Transverse colon (tissue), 4 donors: Measurements from ENCODE around the gene TXNDC11. TPM values are rescaled to one million over a fixed set of nuclear protein-coding genes. Genes with fewer than 3 reads are reported as not detected.
A peak's percentile ranks its signal among the peaks of the same experiment; 100 is the strongest.

ENCODE experiments used
- DNase-seq: peaks from one replicate; pipeline ENCODE4 v3.0.0-alpha.2; 2019
- H3K27ac ChIP-seq, 4 donors: fragments of 200-600 bp; sonication (generic); 2 replicates each; pipeline ENCODE4 v1.5.1; 2016 to 2018; ENCODE audit warnings: inconsistent platforms in 4 of 4
- H3K27me3 ChIP-seq: fragments of 200-600 bp; sonication (generic); 2 replicates; pipeline ENCODE4 v1.5.1; 2017; ENCODE audit warnings: inconsistent platforms
- H3K36me3 ChIP-seq, 4 donors: fragments of 200-600 bp; sonication (generic); 2 replicates each; pipeline ENCODE4 v1.5.1; 2017 to 2019; ENCODE audit warnings: inconsistent platforms in 4 of 4
- H3K4me1 ChIP-seq, 4 donors: fragments of 200-600 bp; sonication (generic); 2 replicates each; pipeline ENCODE4 v1.5.1; 2017 to 2020; ENCODE audit warnings: inconsistent platforms in 4 of 4
- H3K4me3 ChIP-seq, 4 donors: fragments of 200-600 bp; sonication (generic); 1 replicate in 1 of 4; 2 replicates in 3 of 4; pipeline versions ENCODE4 v1.5.1 to v1.6.1; 2017 to 2019; ENCODE audit warnings: inconsistent platforms in 4 of 4
- H3K9me3 ChIP-seq, 2 donors: fragments of 200-600 bp; sonication (generic); 2 replicates each; pipeline ENCODE4 v1.5.1; 2017 to 2019; ENCODE audit warnings: inconsistent platforms in 2 of 2
- CTCF ChIP-seq, 5 experiments: fragments of 200-600 bp in 3 of 5; fragments of 450-650 bp in 2 of 5; sonication (generic) in 3 of 5; IDR thresholded peaks; 1 replicate in 2 of 5; 2 replicates in 3 of 5; pipeline ENCODE4 v1.5.1; 2016 to 2017; ENCODE audit warnings: antibody characterized with exemption in 5 of 5, inconsistent platforms in 3 of 5, mild to moderate bottlenecking in 2 of 5, moderate library complexity in 1 of 5
- EP300 ChIP-seq: sonication (generic); formaldehyde crosslinking; IDR thresholded peaks from one replicate; pipeline ENCODE4 v1.6.1; 2017; ENCODE audit warnings: antibody characterized with exemption, low read depth
- POLR2A ChIP-seq: fragments of 450-650 bp; IDR thresholded peaks from one replicate; pipeline ENCODE4 v1.6.1; 2016; ENCODE audit warnings: antibody characterized with exemption, mild to moderate bottlenecking, moderate library complexity
- POLR2AphosphoS5 ChIP-seq, 3 donors: sonication (generic); formaldehyde crosslinking; IDR thresholded peaks; one replicate each; pipeline ENCODE4 v1.6.1; 2016; ENCODE audit warnings: antibody characterized with exemption in 3 of 3
- WGBS, 2 donors: methylation state at CpG; one replicate each; pipeline ENCODE4 v1.1.5; 2018; ENCODE audit warnings: low coverage in 1 of 2; 5-methylcytosine and 5-hydroxymethylcytosine counted together
- in situ Hi-C, 4 donors: fragments of 200-750 bp; cut with MboI; loops; one replicate each; pipeline versions ENCODE4 v1.15.0 to v1.15.1; 2017; ENCODE audit warnings: low sequenced_read_pairs in 3 of 4, low pct_ligation_motif_present in 1 of 4, low pct_unique_long_range_greater_than_20kb in 1 of 4
- intact Hi-C: fragments of 100-400 bp; cut with DNase I; formaldehyde crosslinking; loops from one replicate; pipeline ENCODE4 v1.15.1; 2023; ENCODE audit warnings: low total_unique reads
- total RNA-seq, 4 donors: library from RNA; depleted of rRNA; stranded (reverse); fragments of >200 nt; gene quantifications; one replicate each; pipeline ENCODE4 v1.1.0, GENCODE V29; 2016

TXNDC11 gene
- total RNA-seq, 4 donors from 2014 or later, result 66.8 to 105 (median 71.1) TPM

- H3K27me3 ChIP-seq, result no peaks in the 10 kb centered on the region
- intact Hi-C loops, result no loop called here
- peaks cover 5 to 35% (median 14%) of the 10 kb centered on the region in 4 donors for H3K4me1 ChIP-seq
- no peaks in the 10 kb centered on the region for H3K9me3 ChIP-seq
- no peak overlapping the region for H3K27ac ChIP-seq
- H3K4me3 ChIP-seq, result no peak overlapping the region
- TF ChIP-seq EP300, result no peak
- TF ChIP-seq POLR2AphosphoS5 (IDR thresholded peaks at IDR 0.05), result no peak
- TF ChIP-seq POLR2A, result no peak
- TF ChIP-seq CTCF (IDR thresholded peaks at IDR 0.05), result no peak
- in situ Hi-C loops, result no loop called here
- 92 to 97% methylated on average over 10 to 13 of the region's 13 CpGs for WGBS, 2 donors
- peaks cover 0 to 44% (median 19%) of the 10 kb centered on the region in 4 donors for H3K36me3 ChIP-seq
- no peak for DNase-seq
Observed at GRCh38 chr16:11755022-11755760, 12.5 kb upstream of the TXNDC11 start.

DNA sequence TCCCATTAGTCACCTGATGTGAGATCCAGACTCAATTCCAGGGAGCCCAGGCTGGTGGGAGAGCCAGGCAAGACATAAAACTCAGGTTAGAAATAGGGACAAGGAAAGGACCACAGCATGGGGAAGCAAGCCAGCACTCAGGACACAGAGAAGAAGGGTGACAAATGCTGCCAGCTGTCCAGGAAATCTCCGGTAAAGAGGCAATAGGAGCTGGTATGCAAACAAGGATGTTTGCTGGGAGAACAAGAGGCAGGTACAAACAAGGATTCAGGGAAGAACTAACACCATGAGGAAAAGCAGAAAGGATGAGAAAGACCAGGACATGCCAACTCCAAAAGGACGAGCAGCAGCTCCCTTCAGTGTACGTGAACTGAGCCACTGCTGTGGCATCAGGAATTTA, 10.2 kb upstream of the TXNDC11 start:
- WGBS, 2 donors, result 59 to 86% methylated on average over 1 to 3 of the region's 3 CpGs
- in situ Hi-C loops, result no loop called here
- intact Hi-C loops, result no loop called here
- TF ChIP-seq POLR2AphosphoS5 (IDR thresholded peaks at IDR 0.05), result no peak
- TF ChIP-seq CTCF (IDR thresholded peaks at IDR 0.05), result no peak
- no peak for TF ChIP-seq POLR2A
- no peak for TF ChIP-seq EP300
- Histone ChIP-seq H3K27me3 (no peaks in the 10 kb centered on the region), H3K9me3 (no peaks in the 10 kb centered on the region), H3K36me3 (peaks cover 0 to 49% (median 19%) of the 10 kb centered on the region in 4 donors), H3K4me1 (peaks cover 0 to 20% (median 6%) of the 10 kb centered on the region in 4 donors), H3K27ac (peak overlapping the region in 3 of 4 donors; percentile 22 to 49 (median 40)), H3K4me3 (no peak overlapping the region)
- DNase-seq, result no peak

- H3K9me3 ChIP-seq, result no peaks in the 10 kb centered on the region
- in situ Hi-C loops, result no loop called here
- WGBS, 2 donors, result 95 to 100% methylated on average over 1 to 7 of the region's 7 CpGs
- H3K4me3 ChIP-seq, result no peak overlapping the region
- H3K27ac ChIP-seq, result no peak overlapping the region
- H3K36me3 ChIP-seq, result peaks cover 0 to 29% (median 11%) of the 10 kb centered on the region in 4 donors
- intact Hi-C loops, result no loop called here
- peaks cover 0 to 27% (median 6%) of the 10 kb centered on the region in 4 donors for H3K4me1 ChIP-seq
- no peak for DNase-seq
- no peaks in the 10 kb centered on the region for H3K27me3 ChIP-seq
- no peak for TF ChIP-seq POLR2AphosphoS5 (IDR thresholded peaks at IDR 0.05)
- no peak for TF ChIP-seq POLR2A
- no peak for TF ChIP-seq CTCF (IDR thresholded peaks at IDR 0.05)
- no peak for TF ChIP-seq EP300
Observed at GRCh38 chr16:11750056-11750455, 7.4 kb upstream of the TXNDC11 start.

DNA sequence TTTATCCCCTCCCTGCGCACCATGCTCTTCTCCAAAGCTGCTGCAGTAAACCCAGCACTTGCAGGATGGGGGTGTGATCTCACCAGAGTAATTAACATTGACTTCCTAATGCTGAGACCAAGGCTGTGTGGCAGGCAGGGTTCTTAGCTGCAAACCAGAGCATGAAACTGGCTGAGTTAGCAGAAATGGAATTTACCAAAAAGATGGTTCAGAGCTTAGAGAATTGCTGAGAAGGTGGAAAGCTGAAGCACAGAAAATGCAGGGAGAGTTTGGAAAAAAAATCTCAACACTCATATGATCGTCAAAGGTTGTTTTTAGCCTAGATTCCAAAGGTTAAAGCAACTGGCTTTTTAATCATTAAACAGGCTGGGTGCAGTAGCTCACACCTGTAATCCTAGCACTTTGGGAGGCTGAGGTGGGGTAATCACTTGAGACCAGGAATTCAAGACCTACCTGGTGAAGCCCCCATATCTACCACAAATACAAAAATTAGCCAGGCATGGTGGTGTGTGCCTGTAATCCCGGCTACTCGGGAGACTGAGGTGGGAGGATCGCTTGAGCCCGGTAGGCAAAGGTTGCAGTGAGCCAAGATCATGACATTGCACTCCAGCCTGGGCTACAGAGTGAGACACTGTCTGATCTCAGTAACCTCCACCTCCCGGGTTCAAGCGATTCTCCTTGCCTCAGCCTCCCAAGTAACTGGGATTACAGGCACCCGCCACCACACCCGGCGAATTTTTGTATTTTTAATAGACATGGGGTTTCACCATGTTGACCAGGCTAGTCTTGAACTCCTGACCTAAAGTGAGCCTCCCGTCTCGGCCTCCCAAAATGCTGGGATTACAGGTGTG, 6.0 kb upstream of the TXNDC11 start:
- Histone ChIP-seq H3K4me3 (peak overlapping the region in 1 of 4 donors; percentile 21), H3K4me1 (peaks cover 0 to 39% (median 15%) of the 10 kb centered on the region in 4 donors), H3K27ac (peak overlapping the region; percentile 64 to 85 (median 76)), H3K36me3 (peaks cover 0 to 29% (median 11%) of the 10 kb centered on the region in 4 donors), H3K27me3 (no peaks in the 10 kb centered on the region), H3K9me3 (no peaks in the 10 kb centered on the region)
- DNase-seq, result peak; percentile 59
- WGBS, 2 donors, result 80% methylated on average over 13 of the region's 13 CpGs; no CpG with 5 or more reads in 1 of the 2 donors
- intact Hi-C loops, result no loop called here
- TF ChIP-seq POLR2AphosphoS5 (IDR thresholded peaks at IDR 0.05), result peak in 1 of 3 donors; percentile 56
- peak; percentile 16 for TF ChIP-seq POLR2A
- no peak for TF ChIP-seq EP300
- TF ChIP-seq CTCF (IDR thresholded peaks at IDR 0.05), result no peak
- in situ Hi-C loops, result no loop called here
